ENCODE results near the gene ENPP3. TPM values are rescaled to one million over a fixed set of nuclear protein-coding genes. Genes with fewer than 3 reads are reported as not detected.

ENPP3 gene
- total and polyA plus RNA-seq, 2 of the 13 experiments (the other 11 are each of a cell fraction or from before 2014, with no cell fraction given), result 40.0 to 75.4 TPM

DNA sequence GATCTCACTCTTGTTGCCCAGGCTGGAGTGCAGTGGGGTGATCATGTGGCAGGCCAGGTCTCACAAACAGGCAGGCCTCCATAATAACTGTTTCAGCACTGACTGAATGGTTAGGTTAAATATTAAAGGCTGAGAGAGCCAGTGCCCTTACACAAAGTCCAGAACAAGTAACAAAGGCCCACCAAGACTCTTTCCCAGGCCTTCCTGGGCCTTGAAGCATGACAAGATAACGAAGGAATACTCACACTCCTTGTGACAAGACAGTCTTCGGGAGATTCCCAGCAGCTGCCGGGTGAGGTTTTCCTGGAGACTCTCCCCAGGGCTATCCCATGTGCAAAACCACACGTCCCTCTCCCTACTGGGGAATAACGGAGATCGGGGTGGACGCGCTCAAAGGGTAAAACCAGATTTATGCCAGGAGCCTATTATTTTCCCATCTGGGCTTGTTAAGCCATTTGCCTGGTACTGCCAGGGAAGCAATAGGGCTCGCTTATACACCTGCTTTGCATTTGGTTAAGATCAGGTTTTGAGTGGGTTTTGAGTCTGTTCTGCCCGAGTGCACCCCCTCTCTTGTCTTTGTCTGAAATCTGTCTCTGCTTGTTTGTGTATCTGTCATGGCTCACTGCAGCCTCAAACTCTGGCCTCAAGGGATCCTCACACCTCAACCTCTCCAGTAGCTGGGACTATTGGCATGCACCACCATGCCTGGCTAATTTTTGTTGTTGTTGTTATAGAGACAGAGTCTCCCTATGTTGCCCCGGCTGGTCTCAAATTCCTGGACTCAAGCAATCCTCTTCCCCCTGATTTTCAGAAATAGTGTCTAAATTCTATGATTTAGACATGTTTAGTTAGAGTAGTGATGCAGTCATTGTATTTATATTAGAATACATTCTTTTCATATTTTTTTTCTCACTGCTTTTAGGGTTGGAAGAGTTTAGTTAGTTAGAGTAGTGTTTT, 1.4 kb upstream of the ENPP3 start (continued):
- TF ChIP-seq PRDM15 (CRISPR knock-in tag; IDR thresholded peaks at IDR 0.05) (no peak; the same call in 1 of the 2 replicates), ZNF503 (CRISPR knock-in tag; IDR thresholded peaks at IDR 0.05) (no peak), ZNF232 (CRISPR knock-in tag; IDR thresholded peaks at IDR 0.05; ENCODE audit: borderline replicate concordance) (peak; percentile 79), ZNF362 (CRISPR knock-in tag; IDR thresholded peaks at IDR 0.05; ENCODE audit: borderline replicate concordance) (no peak), HOXA3 (CRISPR knock-in tag; IDR thresholded peaks at IDR 0.05) (peak; percentile 49; the same call in 1 of the 2 replicates), ZNF782 (CRISPR knock-in tag; IDR thresholded peaks at IDR 0.05; ENCODE audit: borderline replicate concordance) (no peak), RNF2 (conservative IDR thresholded peaks at IDR 0.05; ENCODE audit: low read depth) (no peak), PLSCR1 (CRISPR knock-in tag; IDR thresholded peaks at IDR 0.05; ENCODE audit: borderline replicate concordance) (no peak), SRSF1 (optimal IDR thresholded peaks at IDR 0.05; ENCODE audit: low read depth, low read length) (no peak), TFDP1 (CRISPR knock-in tag; IDR thresholded peaks at IDR 0.05; ENCODE audit: borderline replicate concordance) (no peak; the same call in 1 of the 2 replicates), ARNT2 (CRISPR knock-in tag; IDR thresholded peaks at IDR 0.05; ENCODE audit: low read depth) (peak; percentile 24; the same call in 1 of the 2 replicates), TBP (CRISPR knock-in tag; IDR thresholded peaks at IDR 0.05) (no peak)
- TF ChIP-seq, protein P1, sequence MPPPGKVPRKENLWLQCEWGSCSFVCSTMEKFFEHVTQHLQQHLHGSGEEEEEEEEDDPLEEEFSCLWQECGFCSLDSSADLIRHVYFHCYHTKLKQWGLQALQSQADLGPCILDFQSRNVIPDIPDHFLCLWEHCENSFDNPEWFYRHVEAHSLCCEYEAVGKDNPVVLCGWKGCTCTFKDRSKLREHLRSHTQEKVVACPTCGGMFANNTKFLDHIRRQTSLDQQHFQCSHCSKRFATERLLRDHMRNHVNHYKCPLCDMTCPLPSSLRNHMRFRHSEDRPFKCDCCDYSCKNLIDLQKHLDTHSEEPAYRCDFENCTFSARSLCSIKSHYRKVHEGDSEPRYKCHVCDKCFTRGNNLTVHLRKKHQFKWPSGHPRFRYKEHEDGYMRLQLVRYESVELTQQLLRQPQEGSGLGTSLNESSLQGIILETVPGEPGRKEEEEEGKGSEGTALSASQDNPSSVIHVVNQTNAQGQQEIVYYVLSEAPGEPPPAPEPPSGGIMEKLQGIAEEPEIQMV (CRISPR knock-in tag; IDR thresholded peaks at IDR 0.05; ENCODE audit: low read depth), result no peak
- TF ChIP-seq, protein P2, sequence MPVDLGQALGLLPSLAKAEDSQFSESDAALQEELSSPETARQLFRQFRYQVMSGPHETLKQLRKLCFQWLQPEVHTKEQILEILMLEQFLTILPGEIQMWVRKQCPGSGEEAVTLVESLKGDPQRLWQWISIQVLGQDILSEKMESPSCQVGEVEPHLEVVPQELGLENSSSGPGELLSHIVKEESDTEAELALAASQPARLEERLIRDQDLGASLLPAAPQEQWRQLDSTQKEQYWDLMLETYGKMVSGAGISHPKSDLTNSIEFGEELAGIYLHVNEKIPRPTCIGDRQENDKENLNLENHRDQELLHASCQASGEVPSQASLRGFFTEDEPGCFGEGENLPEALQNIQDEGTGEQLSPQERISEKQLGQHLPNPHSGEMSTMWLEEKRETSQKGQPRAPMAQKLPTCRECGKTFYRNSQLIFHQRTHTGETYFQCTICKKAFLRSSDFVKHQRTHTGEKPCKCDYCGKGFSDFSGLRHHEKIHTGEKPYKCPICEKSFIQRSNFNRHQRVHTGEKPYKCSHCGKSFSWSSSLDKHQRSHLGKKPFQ (CRISPR knock-in tag; IDR thresholded peaks at IDR 0.05; ENCODE audit: insufficient replicate concordance), result peak; percentile 63
